Raji (cell line): ENCODE measurements around the gene PRDM4.

Experiments used
- POLR2A ChIP-seq: IDR thresholded peaks from 2 replicates; pipeline ENCODE4 v1.6.1; 2011; ENCODE audit warnings: low read depth, low read length, control low read depth; ENCODE audit not compliant: insufficient read depth

Gene PRDM4

DNA sequence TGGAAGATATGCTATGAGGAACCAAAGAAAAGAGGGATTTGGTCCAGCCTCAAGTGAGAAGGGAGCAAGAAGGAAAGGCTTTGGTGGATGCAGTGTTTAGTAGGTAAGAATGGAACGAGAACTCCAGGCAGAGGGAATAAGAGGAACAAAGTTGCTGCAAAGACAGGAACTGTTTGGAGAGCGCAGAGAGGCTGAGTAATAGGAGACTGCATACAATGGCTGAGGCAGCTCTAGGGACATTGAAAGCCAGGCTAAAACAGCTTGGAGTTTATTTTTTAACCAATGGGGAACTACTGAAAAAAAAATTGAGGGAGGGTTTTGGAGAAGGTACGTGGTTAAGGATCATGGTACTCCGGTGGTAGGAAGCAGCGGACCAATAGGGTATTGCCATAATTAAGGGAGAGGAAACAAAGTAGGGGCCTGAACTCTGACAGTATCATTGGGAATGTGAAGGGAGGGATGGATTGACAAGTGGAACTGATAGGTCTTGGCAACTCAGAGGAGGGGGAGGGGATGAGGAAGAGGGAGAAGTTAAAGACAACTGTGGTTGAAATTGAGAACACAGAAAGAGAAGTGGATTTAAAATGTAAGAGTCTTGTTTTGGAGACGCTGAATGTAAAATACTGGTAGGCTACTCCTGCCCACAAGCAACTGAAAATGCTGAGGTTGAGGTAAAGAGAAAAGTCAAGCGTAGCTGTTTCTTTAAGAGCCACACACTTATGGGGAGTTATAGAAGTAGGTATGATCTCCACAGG, 18.3 kb upstream of the PRDM4 start:
- TF ChIP-seq POLR2A = no peak

DNA sequence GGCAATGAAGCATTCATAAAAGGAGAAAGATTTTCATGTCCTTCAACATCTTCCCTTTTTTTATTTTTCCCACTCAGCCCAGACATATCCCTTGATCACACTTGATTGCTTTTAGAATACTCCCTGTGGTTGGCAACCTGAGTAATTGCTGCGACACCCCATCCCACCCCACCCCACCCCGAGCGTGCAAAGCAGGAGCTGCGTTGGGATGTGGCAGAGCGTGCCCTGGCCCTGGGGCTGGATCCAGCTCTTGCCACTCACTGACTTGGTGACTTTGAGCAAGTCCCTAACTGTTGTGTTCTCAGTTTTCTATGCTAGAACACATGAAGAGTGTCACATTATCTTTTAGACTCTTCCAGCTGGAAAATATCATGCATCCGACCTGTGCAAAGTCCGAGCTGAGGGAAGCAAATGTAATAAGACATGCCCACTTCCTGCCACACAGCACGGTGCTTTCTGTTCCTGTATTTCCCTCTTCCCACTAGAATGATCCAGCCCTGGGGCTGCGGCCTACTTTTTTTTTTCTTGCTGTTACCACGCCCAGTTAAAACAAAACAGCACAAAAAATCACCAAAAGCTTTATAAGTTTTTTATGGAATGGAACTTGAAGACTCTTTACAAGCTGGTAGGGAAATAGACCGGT, 17.6 kb upstream of the PRDM4 start:
- TF ChIP-seq POLR2A = no peak

DNA sequence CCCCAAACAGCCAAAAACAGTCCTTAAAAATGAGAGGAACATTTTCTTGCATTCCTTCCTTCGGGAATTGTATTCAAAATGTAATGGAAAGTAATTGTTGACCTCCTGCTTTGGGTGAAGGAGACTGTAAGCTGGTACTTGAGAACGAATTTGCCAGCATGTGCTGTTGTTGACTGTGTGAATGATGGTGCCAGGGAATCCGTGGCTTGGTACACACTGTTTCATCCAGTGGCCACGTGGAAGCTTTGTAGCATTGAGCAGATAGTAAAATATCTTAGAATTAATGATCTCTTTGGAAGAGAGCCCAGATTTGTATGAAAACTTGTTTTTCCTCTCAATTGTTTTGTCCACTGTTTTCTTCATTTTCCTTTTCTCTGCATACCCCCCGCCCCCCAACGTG, 15.2 kb upstream of the PRDM4 start:
- TF ChIP-seq POLR2A = no peak

DNA sequence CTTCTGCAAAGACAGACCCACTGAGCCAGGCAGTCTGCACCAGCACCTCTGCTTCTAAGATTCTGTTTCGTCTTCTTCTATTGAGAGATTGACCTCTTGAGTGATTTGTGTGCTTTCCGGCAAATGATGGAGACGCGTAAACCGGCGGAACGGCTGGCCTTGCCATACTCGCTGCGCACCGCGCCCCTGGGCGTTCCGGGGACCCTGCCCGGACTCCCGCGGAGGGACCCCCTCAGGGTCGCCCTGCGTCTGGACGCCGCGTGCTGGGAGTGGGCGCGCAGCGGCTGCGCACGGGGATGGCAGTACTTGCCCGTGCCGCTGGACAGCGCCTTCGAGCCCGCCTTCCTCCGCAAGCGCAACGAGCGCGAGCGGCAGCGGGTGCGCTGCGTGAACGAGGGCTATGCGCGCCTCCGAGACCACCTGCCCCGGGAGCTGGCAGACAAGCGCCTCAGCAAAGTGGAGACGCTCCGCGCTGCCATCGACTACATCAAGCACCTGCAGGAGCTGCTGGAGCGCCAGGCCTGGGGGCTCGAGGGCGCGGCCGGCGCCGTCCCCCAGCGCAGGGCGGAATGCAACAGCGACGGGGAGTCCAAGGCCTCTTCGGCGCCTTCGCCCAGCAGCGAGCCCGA, 14.3 kb upstream of the PRDM4 start:
- no peak for TF ChIP-seq POLR2A

DNA sequence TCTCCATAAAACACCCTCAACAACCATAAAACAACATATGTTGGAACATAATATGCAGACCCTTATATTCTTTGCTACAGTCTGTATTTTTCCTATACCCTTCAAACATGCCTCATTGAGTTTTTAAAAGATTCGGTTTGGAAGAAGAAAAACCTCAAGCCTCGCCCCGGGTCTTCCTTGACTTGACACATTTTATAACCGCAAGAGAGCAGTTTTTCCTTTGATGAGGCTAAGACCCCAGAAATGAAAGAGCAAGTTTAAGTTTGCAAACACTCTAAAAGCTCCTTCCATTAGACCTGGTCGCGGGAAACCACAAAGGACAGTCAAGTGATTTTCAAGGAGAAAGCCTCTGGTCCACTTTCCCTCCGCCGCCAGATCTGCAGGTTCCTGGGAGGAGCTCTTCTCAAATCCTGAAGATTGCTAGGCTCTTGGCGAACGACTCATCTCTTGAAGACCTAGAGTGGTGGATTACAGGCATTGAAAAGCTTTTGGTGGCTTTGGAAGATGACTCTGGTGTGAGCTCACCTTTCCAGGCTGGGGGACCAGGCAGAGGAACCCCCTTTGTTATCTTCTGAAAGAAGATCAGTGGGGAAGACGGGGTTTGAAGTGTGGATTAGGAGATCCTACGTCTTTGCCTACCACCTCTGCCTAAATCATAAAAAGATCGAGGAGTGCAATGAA, 13.6 kb upstream of the PRDM4 start, which contains the start of gene ASCL4:
TSS of gene ASCL4 (plus strand) at position 356 of the 681 bp plus-strand sequence. CDS start 515 bp downstream, outside the sequence.
- TF ChIP-seq POLR2A = no peak

DNA sequence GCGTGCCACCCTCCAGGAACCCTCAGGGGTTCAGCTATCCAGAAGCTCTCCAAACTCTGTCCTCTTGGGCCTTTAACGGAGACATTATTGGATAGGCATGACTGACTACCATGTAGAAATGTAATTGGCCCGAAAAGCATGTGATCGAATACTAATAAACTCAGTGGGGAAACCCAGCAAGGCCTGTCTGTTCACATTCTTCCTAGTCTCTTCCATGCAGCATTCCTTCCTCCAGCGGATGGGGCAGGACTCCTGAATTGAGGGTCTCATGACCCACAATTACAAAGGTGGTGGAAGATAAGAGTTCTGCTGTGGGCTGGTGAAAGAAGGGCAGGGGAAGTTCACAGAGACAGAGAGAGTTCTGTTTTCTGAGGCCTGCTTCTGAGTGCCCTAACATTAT, 6.5 kb upstream of the PRDM4 start:
- no peak for TF ChIP-seq POLR2A

DNA sequence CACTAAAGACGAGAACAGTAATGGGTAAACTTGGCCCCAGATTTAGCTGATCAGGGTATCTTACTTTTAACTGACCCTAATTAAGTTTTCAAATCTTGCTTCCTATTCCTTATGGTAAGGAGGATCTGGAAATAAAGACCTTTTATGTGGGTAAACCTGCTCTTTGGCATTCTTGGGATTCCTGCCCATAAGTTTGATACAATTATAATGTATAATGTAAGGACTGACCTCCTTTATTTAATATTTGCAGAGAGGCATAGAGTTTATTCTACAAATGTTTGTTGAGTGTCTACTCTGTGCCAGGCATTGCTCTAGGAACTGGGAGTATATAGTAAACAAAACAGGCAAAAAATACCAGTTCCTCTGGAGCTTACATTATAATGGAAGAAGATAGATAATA, 4.4 kb upstream of the PRDM4 start:
- no peak for TF ChIP-seq POLR2A

DNA sequence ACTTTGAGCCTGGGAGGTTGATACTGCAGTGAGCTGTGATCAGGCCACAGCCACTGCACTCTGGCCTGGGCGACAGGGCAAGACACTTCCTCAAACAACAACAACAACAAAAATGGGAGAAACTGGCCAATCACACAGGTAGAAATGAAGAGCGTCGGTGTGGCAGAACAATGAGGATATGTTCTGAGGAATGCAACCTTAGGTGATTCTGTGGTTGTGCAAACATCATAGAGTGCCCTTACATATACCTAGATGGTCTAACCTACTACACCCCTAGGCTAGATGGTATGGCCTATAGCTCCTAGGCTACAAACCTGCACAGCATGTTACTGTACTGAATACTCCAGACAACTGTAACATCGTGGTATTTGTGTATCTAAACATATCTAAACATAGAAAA, 3.7 kb upstream of the PRDM4 start:
- no peak for TF ChIP-seq POLR2A

DNA sequence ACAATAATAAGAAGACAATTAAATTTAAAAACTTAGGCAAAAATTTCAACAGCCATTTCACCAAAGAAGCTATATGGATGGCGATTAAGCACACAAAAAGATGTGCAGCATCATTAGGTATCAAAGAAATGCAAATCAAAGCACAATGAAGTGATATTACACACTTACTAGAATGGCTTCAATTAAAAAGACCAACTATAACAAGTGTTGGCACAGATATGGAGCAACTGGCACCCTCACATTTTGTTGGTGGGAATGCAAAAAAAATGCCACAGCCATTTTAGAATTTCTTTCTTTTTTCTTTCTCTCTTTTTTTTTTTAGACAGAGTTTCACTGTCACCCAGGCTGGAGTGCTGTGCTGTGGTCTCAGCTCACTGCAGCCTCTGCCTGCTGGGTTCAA, 1.9 kb upstream of the PRDM4 start:
- no peak for TF ChIP-seq POLR2A

DNA sequence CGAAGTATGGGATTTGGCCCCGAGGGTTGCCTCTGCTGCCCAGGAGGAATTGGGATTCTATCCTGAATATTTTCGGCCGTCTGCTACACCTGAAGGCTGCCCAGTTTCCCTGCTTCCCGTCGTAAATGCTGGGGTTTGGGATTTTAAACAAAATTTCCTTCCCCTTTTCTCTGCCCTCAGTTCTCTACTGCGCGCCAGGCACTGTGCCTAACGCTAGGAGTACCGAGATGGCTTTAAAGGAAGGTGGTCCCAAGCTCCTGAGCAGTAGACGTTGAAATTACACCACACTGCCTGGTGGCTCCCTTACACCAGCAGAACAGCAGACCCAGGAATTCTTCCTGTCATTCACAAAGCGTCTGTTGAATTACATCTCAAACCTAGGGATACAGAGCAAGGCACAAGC, 566 bp upstream of the PRDM4 start:
- TF ChIP-seq POLR2A = no peak

DNA sequence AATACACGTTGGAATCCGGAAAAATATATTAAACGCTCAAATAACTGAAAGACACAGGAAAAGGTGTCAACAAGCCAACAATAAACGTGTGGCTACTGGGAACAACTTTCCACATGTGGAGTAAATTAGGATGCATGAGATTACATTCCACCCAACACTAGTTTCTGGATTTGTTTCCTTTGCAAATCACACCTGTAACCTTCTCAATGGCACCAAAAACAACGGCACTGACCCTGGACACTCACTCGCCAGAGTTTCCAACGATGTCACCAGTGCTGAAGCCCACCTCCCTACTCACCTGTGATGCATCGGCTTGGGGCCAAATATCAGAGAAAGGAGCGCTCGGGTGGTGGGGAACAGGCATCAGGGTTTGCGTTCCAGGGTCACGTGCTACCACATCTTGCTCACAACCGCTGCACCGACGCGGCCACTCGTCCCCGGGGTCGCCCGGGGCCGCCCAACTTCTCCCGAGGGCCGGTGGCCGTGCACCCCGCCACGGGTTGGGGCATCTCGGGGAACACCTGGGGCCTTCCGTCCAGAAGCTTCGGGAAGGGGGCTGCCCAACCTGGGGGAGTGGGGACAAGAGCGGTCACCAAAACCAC, 629 bp downstream of the PRDM4 start:
- no peak; the same call in 1 of the 2 replicates for TF ChIP-seq POLR2A

DNA sequence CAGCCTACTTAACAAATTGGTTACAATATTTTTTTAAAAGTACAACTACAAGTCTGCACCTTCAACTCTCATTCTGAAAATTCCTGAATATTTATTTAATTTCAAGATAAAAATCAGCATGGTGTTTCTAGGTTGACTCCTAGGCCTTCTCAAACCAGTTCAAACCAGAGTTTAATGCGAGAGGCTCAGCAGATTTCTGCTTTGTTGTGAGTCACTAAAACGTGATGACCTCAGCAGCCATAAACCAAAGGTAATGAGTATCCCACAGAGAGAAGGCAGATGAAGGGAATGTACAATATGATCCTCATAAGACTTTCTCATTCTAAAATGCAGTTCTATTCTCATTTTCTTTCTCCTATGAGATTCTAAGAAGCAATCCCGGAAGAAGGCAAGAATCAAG, 1.5 kb downstream of the PRDM4 start:
- no peak for TF ChIP-seq POLR2A

DNA sequence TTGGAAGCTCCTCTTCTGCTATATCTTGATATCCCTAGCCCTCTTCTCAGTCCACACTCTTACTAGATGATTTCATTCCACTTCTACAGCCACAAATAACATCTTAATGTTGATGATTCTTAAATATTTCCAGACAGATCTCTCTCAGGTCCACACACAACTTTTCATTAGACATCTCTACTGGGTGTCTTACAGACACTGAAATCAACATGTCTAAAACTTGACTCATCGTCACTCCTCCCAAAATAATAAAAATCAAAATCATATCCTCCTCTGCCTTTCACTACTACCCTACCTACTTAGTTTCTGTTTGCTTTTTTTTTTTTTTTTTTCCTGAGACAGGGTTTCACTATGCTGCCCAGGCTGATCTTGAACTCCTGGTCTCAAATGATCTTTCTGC, 11.9 kb downstream of the PRDM4 start:
- TF ChIP-seq POLR2A = no peak

DNA sequence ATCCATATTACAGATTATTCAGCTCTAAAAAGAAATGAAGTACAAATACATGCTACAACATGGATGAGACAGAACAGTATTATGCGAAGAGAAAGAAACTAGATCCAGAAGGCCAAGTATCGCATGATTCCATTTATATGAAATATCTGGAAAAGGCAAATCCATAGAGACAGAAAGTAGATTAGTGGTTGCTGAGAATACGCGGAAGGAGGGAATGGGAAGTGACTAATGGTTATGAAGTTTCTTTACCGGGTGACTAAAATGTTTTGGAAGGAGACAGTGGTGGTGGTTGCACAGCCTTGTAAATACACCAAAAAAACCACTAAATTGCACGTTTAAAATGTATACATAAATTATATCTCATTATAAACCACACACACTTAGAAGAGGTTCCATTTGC, 12.5 kb downstream of the PRDM4 start:
- TF ChIP-seq POLR2A = no peak

DNA sequence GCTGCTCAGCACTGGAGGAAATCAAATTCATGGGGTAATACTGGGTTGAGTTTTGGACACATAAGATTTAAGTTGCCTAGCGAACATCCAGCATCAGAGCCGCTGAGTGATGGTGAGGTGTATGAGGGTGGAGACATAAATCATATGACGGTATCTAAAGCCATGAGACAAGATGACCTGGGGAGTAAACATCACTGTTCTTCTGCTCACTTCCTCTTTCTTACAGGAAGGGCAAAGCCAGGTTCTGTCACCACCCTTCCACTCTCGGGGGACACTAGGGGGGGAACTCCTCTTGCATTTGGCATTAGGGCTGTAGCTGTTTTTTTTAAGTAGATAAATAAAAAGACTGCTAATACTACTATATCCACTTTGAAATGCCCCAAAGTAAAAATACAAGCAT, 24.0 kb downstream of the PRDM4 start:
- TF ChIP-seq POLR2A = no peak
